GM12872 (cell line): Measurements from ENCODE around the gene TEX261.

Experiments
- CTCF ChIP-seq: IDR thresholded peaks from 3 replicates; pipeline ENCODE4 v1.5.1; 2011; ENCODE audit warnings: low read depth, mild to moderate bottlenecking, low read length, moderate library complexity; ENCODE audit not compliant: insufficient read depth

The TEX261 gene

GRCh38 chr2:70936979-70937811, 57.5 kb downstream of the TEX261 start:
- TF ChIP-seq CTCF = no peak

GRCh38 chr2:70936165-70936978, 58.3 kb downstream of the TEX261 start:
- TF ChIP-seq CTCF = no peak
